ENCODE results near the gene NRG3. TPM values are rescaled to one million over a fixed set of nuclear protein-coding genes. Genes with fewer than 3 reads are reported as not detected.

Gene NRG3
- total and polyA plus RNA-seq, 2 of the 4 experiments (the other 2 are of a cell fraction): not detected

DNA sequence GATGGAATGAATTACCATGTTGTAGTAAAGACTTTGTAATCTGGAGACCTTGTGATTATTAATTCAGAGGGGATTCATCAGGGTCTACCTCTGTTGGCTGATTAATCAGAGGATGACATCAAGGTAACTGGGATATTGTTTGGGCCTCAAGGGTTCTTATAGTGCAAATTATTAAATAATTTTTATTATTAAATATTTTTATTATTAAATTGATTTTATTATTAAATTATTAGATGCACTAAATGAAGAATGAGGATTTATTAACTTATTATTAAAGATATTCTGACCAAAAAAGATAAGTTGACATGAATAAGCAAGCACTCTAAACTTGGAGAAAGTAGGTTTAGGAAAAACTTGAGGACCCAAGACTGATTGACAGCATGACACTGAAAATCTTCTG is 661.7 kb downstream of the NRG3 start:
- no peaks in the 10 kb centered on the region for H3K36me3 ChIP-seq (ENCODE audit: control insufficient read depth, insufficient read depth, low read length)
- ChIA-PET POLR2A (ENCODE audit: unreplicated experiment) (no interaction called here), CTCF (no interaction called here)
- H3K4ac ChIP-seq (ENCODE audit: low read depth, low read length): no peak overlapping the region
- ATAC-seq (ENCODE audit: low read depth): no peak
- no peak overlapping the region for H4K91ac ChIP-seq (ENCODE audit: insufficient read depth, low read depth, low read length)
- intact Hi-C loops (cut with micrococcal nuclease): no loop called here
- H3K9me1 ChIP-seq (ENCODE audit: insufficient read depth, low read length): no peaks in the 10 kb centered on the region
- no peak overlapping the region for H3K4me3 ChIP-seq (ENCODE audit: insufficient read depth, low read depth, low read length)
- H3K27ac ChIP-seq (ENCODE audit: insufficient read depth, low read length): no peak overlapping the region
- H4K5ac ChIP-seq (ENCODE audit: low read depth, low read length): no peak overlapping the region
- no TSS peak for BruUV-seq (replicated peaks)
- no peak overlapping the region for H2BK5ac ChIP-seq (ENCODE audit: low read depth, low read length, poor library complexity, severe bottlenecking)
- no peaks in the 10 kb centered on the region for H3K79me1 ChIP-seq (ENCODE audit: low read depth in 1 of 2, low read length in 2 of 2)
- no peak overlapping the region for H2AK9ac ChIP-seq (replicated peaks; ENCODE audit: low read depth, low read length, poor library complexity)
- peaks cover 2% of the 10 kb centered on the region; the same call in 1 of the 2 replicates for H3K9me3 ChIP-seq (ENCODE audit: control insufficient read depth, insufficient read depth, low read length)
- H3K18ac ChIP-seq (ENCODE audit: low read depth, low read length): no peak overlapping the region
- DNase-seq: no peak
- no peak overlapping the region for H2AFZ ChIP-seq (replicated peaks; ENCODE audit: low read length, poor library complexity)
- H3K56ac ChIP-seq (ENCODE audit: extremely low read depth, insufficient read depth, low read length): no peak overlapping the region
- no peak overlapping the region for H2AK5ac ChIP-seq (ENCODE audit: low read depth, low read length)
- H3K9ac ChIP-seq (ENCODE audit: low read depth, low read length): no peak overlapping the region
- no peak overlapping the region for H2BK15ac ChIP-seq (ENCODE audit: low read depth, low read length)
- no peak overlapping the region for H2BK120ac ChIP-seq (ENCODE audit: low read depth, low read length)
- H3K4me2 ChIP-seq (ENCODE audit: low read depth, low read length): no peak overlapping the region
- H3K4me1 ChIP-seq (ENCODE audit: control insufficient read depth, insufficient read depth, low read length): no peaks in the 10 kb centered on the region
- H3K14ac ChIP-seq (replicated peaks; ENCODE audit: low read depth, low read length): no peak overlapping the region
- no peaks in the 10 kb centered on the region for H4K20me1 ChIP-seq (ENCODE audit: insufficient read depth, low read length)
- dilution Hi-C loops (cut with HindIII; ENCODE audit: low sequenced_read_pairs, unreplicated experiment): no loop called here
- TF ChIP-seq NFE2L2 (IDR thresholded peaks at IDR 0.05; ENCODE audit: low read depth, low read length): no peak
- no peak for TF ChIP-seq RFX5 (IDR thresholded peaks at IDR 0.05; ENCODE audit: low read depth, low read length)
- TF ChIP-seq, protein P1, sequence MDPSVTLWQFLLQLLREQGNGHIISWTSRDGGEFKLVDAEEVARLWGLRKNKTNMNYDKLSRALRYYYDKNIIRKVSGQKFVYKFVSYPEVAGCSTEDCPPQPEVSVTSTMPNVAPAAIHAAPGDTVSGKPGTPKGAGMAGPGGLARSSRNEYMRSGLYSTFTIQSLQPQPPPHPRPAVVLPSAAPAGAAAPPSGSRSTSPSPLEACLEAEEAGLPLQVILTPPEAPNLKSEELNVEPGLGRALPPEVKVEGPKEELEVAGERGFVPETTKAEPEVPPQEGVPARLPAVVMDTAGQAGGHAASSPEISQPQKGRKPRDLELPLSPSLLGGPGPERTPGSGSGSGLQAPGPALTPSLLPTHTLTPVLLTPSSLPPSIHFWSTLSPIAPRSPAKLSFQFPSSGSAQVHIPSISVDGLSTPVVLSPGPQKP (IDR thresholded peaks at IDR 0.05; ENCODE audit: borderline replicate concordance, low read depth, low read length): no peak
- no peak for TF ChIP-seq MXI1 (IDR thresholded peaks at IDR 0.05; ENCODE audit: borderline replicate concordance, low read depth, low read length)
- TF ChIP-seq RAD21 (IDR thresholded peaks at IDR 0.05; ENCODE audit: low read length): no peak
- TF ChIP-seq BHLHE40 (IDR thresholded peaks at IDR 0.05; ENCODE audit: low read depth, low read length): no peak
- in situ Hi-C loops (cut with MboI; ENCODE audit: low sequenced_read_pairs): no loop called here
- no peak overlapping the region for H3K23ac ChIP-seq (ENCODE audit: low read depth, low read length)
- H2BK20ac ChIP-seq (ENCODE audit: low read depth, low read length): no peak overlapping the region
- no peak overlapping the region for H4K8ac ChIP-seq (ENCODE audit: low read depth in 2 of 2, low read length in 2 of 2)
- no peaks in the 10 kb centered on the region for H3K27me3 ChIP-seq (ENCODE audit: control insufficient read depth, insufficient read depth, low read length)

Measured in IMR-90 (cell line).